ENCODE results near the gene COL26A1.
"Not testable (repeated sequence)": the region's sequence is repeated elsewhere in the genome, so short reads cannot be mapped to it uniquely, and the experiment has no call there.

COL26A1 gene

GRCh38 chr7:101490439-101490838 is 127.8 kb downstream of the COL26A1 start:
- not testable (repeated sequence) for DNase-seq

GRCh38 chr7:101491442-101491841 is 128.8 kb downstream of the COL26A1 start:
- DNase-seq = not testable (repeated sequence)

GRCh38 chr7:101494602-101495329 is 132.1 kb downstream of the COL26A1 start:
- no peak for DNase-seq

DNA sequence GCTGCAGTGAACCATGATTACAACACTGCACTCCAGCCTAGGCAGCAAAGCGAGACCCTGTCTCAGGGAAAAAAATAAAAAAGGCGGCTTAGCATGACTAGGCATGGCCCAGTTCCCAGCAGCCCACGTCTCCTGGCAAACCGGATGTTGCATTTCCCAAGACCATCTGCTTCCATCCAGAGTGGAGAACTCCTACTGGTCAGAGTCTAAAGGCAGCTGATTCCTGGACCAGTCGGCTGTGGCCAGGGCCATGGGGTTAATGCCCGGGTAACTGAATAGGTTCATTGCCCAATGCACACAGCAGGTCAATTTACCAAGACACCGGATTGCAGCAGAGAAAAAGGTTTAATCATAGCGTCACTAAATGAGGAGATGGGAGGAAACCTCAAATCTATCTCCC is 133.3 kb downstream of the COL26A1 start:
- DNase-seq = no peak

- no peak for DNase-seq
Measured at GRCh38 chr7:101501351-101501750, 138.7 kb downstream of the COL26A1 start.

DNA sequence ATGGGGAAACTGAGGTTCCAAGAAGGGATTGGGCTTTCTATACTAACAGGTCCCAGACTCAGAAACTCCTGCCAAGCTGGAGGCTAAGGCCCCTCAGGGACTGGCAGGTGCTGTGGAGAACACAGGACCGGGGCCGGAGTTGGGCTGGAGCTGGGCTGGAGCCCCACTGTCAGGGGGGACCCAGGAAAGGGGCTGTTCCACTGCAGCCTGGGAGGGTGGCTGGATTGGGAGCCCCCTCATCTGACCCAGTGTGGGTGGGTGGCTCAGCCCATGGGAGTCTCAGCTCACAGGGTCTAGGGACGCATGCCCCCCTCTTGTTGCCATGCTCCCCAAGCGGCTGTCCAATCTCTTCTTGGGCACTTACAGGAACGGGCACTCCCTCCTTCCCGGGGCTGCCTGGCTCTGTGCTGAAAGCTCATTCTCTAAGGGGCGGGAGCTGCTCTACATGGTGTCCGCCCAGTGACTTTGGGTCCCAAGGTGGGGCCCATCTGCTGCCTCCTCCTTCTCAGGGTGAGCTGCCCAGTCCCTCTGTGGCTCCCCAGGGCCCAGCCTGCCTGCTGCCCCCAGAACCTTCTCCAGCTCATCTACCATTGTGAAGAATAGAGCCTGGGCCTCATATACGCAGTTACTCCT is 139.9 kb downstream of the COL26A1 start:
- DNase-seq = no peak

DNA sequence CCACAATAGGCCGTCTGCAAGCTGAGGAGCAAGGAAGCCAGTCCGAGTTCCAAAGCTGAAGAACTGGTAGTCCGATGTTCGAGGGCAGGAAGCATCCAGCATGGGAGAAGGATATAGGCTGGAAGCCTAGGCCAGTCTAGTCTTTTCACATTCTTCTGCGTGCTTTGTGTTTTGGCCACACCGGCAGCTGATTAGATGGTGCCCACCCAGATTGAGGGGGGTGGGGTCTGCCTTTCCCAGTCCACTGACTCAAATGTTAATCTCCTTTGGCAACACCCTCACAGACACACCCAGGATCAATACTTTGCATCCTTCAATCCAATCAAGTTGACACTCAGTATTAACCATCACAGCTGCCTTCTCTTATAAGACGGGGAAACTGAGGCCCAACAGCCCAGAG is 142.8 kb downstream of the COL26A1 start:
- DNase-seq = not testable (repeated sequence)

GRCh38 chr7:101506531-101506930 is 143.9 kb downstream of the COL26A1 start:
- DNase-seq = no peak

DNA sequence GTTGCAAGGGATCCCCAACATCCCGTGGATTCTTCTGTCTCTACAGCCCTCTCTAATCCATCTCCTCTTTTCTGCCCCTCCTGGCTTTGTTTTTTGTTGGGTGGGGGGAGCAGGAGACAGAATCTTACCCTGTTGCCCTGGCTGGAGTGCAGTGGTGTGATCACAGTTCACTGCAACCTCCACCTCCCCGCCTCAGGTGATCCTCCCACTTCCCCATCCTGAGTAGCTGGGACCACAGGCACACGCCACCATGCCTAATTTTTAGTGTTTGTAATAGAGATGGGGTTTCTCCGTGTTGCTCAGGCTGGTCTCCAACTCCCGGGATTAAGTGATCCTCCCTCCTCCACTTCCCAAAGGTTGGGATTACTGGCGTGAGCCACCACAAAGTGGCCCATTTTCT is 144.7 kb downstream of the COL26A1 start:
- DNase-seq = no peak

GRCh38 chr7:101507791-101508252 is 145.1 kb downstream of the COL26A1 start:
- peak in 12 of 56 donors; percentile 2 to 39 (median 9) for DNase-seq

GRCh38 chr7:101510297-101510696 is 147.6 kb downstream of the COL26A1 start:
- DNase-seq = no peak

DNA sequence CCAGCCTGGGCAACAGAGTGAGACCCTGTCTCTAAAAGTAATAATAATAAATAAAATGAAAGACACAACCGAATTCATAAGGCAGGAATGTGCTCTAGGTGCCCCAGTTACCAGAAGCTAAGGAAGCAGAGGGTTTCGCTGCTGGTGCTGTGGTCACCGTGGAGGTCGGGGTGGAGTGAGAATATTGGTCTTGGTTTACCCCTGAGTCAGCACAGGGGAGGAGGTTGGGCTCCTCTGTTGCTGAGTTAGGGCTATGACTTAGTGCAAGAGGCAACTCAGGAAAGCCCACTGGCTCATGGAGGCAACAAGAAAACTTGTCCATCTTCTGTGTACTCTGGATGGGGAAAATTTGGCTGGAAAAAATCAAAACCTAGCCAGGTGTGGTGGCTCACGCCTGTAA is 149.3 kb downstream of the COL26A1 start:
- no peak for DNase-seq

DNA sequence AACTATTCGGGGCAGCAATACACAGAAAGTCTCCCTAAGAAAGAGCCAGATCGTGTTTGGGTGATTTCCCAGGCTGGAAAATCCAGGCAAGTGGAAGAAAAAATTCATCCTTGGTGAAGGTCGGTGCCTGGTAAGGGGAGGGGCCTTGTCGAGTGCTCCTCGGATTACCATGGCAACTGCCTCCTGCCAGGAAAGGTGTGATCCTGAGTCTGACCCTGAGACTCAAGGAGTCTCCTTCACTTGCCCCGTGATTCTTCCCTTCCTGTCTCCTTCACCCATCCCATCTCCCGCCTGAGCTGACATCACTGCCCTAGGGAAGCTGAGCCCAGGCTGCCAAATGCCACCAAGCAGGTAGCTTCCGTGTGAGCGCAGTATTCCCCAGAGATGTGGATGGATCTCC is 154.2 kb downstream of the COL26A1 start:
- no peak for DNase-seq

DNA sequence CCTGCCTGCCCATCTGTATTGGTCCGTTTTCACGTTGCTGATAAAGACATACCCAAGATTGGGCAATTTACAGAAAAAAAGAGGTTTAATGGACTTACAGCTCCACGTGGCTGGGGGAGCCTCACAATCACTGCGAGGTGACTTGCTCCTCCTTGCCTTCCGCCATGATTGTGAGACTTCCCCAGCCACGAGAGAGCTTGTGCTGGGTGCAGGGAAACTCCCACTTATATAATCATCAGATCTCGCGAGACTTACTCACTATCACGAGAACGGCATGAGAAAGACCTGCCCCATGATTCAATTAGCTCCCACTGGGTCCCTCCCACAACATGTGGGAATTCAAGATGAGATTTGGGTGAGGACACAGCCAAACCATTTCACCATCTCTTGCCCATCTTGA is 154.6 kb downstream of the COL26A1 start:
- DNase-seq = no peak

- DNase-seq = no peak
Measured at GRCh38 chr7:101518336-101518735, 155.7 kb downstream of the COL26A1 start.

DNA sequence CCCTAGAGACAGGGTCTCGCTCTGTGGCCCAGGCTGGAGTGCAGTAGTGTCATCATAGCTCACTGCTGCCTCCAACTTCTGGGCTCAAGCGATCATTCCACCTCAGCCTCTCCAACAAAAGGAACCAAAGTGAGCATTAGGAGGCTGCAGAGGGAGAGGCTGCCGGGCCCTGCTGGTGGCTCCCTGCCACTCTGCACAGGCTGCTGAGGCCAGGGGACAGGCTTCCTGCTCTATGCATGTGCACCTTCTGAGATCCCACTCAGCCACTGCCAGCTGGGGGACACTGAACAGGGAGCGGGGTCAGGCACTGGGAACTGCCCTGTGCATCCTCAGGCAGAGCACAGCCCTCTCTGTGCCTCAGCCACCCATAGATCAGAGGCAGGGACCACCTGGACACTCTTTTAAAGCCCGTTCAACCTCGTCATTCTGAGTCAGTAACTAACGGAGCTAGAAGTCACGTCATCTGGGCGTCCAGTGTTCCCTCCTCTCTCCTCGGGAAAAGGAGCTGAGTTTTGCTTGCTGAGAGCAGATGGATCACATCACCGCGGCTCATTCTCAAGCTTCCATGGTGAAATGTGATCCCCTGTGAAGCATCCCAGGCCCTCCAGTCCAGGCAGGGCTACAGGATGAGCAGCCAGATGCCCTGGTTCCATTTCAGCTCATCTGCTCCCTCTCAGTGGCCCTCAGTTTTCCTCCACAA is 156.8 kb downstream of the COL26A1 start:
- DNase-seq = no peak

DNA sequence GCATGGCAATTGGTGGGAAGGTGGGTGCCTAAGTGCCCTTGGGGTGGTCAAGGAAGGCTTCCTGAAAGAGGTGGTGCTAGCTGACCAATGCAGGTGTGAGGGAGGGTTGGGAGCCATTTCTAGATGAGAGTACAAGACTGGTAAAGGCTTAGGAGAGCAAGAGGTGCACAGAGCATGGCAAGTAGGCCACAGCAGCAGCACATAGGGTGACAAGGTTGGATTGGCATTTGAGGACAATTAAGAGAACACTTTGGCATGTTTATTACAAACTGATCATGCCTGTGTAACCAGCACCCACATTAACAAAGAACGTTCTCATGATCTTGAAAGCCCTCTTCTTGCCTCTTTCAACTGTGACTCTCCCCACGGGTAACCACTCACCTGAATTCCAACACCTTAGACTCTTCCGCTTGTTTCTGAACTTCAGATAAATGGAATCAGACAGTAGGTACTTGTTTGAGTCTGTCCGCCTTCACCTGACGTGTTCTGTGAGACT is 158.8 kb downstream of the COL26A1 start:
- no peak for DNase-seq

DNA sequence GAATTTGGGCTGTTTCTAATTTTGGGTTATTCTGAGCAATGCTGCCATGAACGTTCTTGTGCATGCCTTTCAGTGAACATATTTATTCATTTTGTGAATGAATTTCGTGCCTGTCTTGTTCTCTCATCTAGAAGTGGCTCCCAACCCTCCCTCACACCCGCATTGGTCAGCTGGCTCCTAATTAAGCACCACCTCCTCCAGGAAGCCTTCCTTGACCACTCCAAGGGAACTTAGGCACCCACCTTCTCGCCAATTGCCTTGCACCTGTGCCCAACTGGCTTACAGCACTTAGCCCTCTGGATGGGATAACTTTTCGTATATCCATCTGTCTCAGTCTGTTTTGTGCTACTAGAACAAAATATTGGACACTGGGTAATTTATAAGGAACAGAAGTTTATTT is 159.3 kb downstream of the COL26A1 start:
- DNase-seq = no peak

- peak in 39 of 56 donors; percentile 2 to 71 (median 27) for DNase-seq
Measured at GRCh38 chr7:101527844-101528667, 165.4 kb downstream of the COL26A1 start.

GRCh38 chr7:101529560-101529959 is 166.9 kb downstream of the COL26A1 start:
- no peak for DNase-seq

GRCh38 chr7:101531726-101532357 is 169.2 kb downstream of the COL26A1 start:
- no peak for DNase-seq
